HG03520 (cell line): ENCODE results near the gene HDAC10.

ENCODE experiments used
- ATAC-seq: cut with Tn5 transposase; IDR thresholded peaks from one replicate; pipeline ENCODE4 v1.9.1; 2021; ENCODE audit warnings: mild to moderate bottlenecking, moderate library complexity; ENCODE audit not compliant: unreplicated experiment

HDAC10 gene

DNA sequence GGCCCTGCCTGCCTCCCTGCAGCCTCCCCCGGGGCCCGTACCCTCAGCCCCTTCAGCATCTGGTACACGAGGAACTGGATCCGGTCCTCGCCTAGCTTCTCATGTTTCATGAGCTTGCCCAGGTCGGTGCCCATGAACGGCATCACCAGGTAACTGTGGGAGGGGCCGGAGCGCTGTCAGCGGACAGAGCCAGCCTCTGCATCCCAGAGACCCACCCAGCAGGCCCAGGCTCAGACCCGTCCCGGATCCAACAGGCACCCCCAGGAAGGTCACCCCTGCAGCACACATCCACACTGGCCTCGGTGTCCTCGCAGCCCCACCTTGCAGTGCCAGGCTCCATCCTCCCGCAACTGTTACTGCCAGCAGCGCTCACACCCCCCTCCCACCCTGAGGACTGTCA lies 6.0 kb upstream of the HDAC10 start:
- ATAC-seq, result no peak

DNA sequence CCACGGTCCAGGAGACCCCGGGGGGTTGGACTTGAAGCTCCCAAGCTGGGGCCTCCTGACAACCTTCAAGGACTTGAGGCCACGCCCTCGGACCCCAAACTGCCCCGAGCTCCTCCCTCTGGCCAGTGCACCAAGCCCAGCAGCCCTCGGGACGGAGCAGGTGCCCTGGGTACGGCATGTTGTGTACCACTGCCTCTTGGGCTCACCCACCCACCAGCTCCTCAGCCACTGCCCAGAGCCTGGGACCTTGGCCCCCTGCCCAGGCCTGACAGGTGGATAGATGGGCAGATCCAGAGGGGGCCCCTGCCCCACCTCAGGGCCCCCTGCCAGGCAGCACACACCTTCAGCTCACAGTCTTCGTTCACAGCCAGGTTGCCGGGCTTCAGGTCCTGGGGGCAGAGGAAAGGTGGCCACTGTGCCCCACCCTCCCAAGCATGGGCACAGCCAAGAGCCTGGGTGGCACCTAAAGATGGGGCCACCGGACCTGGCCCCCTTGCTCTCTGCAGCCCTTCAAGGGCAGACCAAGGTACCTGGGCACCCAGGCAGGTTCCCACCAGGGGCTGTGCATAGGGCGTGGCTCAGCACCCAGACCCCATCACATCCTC lies 5.3 kb upstream of the HDAC10 start:
- no peak for ATAC-seq

DNA sequence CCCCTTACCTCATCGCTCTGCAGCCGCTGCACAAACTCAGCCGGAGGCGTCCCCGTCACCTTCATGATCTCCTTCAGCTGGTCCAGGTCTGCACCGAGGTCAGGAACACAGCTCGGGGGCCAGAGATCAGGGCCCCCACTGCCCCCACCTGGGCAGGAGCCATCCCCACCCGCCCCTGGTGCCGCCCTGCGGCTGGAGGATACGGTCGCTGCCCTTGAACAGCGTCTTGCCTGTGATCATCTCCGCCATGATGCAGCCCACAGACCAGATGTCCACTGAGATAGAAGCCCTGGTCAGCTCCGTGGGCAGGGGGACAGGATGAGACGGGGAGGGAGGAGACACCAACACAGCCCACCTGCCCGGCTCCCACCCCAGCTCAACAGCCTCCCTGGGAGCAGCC lies 4.5 kb upstream of the HDAC10 start:
- ATAC-seq, result no peak

DNA sequence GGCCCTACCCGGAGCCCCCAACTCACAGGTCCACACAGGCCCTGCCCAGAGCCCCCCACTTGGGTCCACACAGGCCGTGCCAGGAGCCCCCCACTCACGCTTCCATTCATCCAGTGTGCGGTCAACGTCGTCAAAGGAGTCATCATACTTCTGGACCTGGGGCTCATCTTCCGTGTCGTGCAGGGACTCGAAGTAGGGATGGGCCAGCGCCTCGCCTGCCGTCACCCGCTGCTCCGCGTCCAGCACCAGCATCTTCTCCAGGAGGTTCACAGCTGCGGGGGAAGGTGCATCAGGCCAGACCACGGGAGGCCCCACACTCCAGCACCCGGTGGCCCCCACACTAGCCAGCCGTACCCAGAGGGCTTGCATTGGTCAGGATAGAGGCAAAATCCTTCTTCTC lies 4.0 kb upstream of the HDAC10 start:
- ATAC-seq, result no peak

DNA sequence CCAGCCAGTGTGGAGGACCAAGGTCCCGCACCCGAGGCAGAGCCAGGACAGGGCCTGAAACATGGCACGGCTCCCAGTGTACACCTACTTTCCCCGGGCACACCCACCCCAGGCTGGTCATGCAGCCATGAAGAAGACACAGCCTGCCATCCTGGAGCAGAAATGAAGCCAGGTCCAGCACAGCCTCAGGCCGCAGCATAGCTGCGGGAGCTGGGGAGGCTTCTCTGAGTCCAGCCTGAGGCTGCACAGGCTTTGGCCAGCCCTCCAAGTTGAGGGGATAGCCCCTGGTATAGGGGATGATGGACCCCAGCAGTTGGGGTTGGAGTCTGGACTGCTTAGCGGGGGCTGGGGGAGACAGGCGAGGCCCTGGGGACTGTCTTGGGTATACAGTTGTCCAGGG lies 2.9 kb upstream of the HDAC10 start:
- ATAC-seq, result no peak

DNA sequence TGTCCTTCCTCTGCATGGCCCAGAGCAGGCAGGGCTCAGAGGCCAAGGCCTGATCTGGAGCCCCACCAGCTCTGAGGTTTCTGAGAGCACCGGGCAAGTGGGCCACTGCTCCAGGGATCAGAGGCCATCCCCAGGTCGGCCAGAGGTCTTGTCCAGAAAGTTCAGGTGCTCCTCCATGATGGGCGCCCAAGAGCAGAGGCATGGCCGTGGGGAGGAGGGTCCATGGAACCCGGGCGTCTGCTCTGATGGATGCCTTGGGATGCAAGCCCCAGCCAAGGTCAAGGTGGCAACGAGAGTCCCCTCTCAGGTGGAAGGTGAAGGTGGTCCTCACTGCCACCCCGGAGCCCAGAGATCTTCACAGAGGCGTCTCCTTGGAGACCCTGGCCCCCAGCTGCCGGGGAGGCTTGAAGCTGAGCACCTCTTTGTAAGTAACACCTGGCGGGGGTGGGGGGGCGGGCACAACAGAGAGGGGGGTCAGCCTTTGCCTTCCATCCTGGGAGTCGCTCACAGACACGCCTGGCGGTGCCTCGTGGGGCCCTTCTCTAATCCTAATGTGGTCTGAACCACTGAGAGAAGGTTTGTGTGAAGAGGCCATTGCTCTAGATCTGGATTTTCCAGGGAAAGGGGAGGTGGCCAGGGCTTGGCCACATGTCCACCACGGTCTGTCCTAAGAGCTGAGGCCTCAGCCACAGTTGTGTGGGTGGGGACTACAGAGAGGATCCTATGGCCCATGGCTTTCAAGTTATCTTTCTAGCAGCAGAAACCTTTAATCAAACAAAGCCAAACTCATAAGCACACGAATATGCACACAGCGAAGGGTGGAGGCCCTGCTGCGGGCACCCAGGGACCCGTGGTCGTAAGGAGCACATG lies 2.2 kb upstream of the HDAC10 start:
- ATAC-seq, result no peak

DNA sequence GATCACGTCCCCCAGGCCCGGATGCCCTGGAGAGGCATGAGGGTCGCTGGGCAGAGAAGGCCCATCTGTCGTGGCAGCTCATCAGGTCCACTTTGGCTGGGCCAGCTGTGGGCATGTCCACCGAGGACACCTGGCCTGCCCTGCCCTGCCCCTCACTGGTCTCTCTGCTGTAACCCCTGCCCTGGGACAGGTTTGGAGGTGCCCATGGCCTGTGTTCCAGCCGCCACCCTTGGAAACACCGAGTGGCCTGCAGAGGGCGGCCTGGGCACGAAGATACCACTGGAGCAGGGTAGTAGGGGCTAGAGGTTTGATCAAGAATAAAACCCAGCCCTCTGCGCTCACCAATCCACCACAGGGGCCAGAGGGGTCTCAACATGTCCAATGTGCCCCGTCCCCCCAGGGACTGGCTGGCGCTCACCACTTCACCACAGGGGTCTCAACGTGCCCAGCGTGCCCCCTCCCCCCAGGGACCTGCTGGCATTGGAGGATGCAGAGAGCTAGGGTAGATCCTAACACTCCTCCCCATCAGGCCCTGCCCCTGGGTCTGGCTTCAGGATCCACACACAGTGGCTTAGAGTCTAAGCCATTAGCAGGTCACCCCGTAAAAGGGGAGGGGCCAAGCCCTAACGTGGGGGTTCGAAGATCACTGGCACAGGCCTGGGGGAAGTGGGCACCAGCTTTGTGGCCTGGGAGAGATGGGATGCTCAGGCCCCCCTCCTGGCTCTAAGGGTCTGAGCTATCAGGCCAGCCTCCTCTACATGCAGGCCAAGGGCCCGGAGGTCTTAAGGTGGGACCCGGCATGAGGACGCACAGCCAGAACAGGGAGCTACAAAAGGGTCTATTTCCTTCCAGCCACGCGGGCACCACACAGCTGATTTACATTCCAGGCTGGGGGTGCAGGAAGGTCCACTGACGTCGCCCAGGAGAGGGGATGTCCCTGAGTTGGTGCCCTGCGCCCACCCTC lies 1.3 kb upstream of the HDAC10 start:
- no peak for ATAC-seq

DNA sequence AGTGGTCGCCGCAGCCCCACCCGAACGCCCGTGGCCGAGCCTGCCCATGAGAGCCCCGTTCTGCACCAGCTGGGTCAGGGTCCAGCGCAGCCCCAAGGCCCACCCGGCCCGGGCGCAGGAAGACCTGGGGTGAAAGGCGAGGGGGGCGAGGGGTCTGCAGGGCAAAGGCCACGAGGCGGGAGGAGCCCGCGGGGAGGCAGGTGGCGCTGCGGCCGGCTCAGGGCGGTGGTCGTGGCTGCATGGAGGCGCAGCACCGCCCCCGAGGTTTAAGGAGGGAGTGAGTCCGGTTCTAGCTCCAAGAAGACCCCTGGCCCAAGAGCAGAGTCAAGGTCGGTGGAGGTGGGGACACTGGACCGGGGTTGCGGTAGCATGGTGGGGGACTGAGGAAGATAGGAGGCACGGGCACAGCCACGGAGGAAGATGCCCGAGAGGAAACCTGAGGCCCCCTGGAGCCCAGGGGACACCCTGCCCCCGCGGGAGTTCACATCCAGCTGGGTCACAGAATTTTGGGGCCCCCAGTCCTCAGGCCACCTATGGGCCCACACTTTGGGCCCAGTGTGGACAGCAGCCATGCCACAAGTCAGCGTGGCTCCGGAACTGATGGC lies 514 bp upstream of the HDAC10 start:
- ATAC-seq, result no peak

DNA sequence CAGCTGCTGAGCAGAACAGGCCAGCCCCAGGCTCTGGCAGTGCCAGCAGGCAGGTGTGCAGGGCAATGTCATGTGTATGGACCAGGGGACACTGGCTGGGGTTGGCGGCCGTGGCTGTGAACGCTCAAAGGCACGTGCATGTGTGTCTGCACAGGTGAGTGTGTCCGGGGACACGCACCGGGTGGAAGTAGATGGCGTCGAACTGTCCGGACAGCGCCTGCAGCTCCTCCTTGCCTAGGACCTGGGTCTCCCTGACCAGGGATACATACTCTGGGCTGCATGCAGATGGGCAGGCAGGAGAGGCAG lies 863 bp downstream of the HDAC10 start:
- no peak for ATAC-seq

DNA sequence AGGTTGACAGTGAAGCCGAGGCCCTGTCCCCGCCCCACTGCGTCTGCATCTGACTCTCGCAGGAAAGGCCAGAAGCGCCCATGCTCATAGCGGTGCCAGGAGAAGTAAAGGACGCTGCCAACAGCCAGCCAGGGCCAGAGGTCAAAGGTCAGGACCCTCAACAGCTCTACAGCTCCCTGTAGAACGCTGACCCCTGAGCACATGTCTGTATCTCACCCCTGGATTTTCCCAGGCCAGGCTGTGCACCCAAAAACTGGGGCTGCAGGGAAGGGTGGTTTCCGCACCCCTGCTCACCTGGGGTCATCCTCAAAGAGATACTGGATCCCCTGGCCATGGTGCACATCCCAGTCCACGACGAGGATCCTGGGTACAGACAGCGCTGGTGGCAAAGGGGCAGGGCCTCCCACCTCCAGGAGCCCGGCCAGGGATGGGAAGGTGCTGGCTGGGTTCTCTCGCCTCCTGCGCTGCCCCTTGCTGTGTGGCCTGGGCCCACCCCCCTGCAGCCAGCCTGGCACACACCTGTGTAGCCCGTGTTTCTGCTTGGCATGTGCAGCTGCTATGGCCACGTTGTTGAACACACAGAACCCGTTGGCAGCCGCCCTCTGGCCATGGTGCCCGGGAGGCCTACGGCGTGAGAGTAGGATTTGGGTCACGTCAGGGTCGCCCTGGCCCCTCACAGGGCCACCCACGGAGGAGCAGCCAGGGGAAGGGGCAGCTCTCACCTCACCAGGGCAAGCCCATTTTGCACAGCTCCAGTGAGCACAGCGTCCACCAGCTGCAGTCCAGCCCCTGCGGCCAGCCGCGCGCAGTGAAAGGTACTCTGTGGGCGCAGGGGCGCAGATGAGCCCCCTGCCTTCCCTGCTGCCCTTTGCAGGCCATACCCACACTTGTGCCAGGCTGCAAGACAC lies 1.5 kb downstream of the HDAC10 start:
- no peak for ATAC-seq

DNA sequence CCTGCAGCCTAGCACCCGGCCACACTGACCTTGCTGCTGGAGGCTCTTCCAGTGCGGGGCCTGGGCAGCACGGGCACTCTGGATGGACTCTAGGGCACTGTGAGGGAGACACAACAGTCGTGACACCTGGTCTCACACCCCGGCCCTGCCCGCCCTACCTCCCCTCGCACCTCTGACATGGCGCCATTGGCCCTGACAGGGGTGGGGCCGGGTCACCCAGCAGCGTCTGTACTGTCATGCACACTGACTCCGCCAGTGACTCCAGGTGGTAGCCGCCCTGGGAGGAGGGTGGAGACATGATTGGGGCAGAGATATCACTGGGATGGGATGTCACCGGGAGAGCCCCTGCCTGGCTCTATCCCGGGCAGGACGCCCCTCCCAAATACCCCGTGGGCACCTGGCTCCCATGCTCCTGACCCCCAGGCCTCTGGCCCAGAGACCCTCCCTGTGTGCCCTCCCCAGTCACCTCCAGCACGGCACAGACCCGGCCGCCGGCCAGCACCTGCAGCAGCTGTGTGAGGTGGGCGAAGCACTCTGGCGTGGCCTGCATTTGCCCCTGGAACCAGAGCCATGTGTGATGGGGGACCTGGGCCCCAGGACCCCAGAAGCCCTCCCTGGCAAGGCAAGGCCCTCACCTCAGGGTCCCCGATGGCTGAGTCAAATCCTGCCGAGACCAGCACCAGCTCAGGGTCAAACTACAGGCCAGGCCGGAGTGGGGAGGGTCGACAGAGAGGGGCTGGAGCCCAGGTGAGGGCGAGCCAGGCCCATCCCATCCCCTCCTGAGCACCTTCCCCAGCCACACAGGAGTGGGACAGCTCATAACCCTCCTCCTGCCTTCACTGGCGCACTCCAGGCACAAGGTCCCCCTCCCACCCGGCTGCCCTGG lies 2.6 kb downstream of the HDAC10 start:
- ATAC-seq, result no peak

DNA sequence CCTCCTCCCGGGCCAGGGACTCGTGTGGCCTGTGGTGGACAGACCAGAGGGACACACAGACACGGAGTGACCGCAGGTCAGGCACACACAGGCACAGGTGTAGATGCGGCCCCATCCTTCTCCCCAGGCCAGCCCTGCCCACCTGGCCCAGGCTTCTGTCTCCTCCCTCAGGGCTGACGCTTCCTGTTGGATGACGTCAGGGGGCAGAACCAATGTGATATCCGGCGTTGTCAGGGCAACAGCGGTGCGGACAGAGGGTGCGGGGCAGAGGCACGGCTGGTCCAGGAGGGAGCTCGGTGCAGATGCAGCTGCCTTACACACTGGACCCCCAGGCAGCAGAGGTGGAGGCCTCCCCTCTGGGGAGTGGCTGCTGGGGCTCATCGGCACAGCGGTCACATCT lies 3.3 kb downstream of the HDAC10 start:
- no peak for ATAC-seq

DNA sequence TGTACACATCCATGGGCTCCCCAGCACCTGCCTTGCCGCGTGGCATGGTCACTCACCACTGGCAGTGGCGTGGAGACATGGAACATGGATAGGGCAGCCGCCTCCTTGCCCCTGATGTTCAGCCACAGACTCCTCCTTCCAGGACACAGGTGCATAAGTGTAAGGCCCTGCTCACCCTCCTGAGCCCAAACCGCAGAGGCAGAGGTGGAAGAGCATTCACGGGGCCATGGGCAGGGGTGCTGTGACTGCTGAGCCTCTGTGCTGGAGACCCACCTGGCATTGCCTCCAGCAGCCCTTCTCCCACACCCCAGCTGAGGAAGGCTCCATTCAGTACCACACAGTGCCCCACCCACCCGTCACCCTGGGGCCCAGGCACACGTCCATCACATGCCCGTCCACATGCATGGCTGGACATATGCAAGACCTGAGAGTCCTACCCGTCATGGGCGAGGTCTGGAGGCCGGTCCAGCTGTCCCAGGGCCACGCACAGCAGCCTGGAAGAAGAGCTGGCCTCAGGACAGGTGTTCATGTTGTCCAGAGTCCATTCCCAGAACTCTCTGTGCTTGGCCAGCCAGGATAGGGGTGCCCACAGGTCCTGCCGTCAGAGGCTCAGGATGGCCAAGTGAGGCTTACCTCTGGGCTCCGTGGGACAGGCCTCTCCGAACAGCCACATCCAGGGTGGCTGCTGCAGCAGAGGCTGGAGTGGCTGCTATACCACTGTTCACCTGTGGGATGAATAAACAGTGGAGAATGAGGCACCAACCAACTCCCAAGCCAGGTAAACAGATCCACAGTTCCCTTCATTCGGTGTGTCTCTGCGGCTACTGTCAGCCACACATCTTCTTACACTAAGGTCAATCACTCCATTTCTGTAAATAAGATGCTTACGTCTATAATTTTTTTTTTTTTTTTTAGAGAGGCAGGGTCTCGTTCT lies 4.6 kb downstream of the HDAC10 start:
- ATAC-seq, result no peak

DNA sequence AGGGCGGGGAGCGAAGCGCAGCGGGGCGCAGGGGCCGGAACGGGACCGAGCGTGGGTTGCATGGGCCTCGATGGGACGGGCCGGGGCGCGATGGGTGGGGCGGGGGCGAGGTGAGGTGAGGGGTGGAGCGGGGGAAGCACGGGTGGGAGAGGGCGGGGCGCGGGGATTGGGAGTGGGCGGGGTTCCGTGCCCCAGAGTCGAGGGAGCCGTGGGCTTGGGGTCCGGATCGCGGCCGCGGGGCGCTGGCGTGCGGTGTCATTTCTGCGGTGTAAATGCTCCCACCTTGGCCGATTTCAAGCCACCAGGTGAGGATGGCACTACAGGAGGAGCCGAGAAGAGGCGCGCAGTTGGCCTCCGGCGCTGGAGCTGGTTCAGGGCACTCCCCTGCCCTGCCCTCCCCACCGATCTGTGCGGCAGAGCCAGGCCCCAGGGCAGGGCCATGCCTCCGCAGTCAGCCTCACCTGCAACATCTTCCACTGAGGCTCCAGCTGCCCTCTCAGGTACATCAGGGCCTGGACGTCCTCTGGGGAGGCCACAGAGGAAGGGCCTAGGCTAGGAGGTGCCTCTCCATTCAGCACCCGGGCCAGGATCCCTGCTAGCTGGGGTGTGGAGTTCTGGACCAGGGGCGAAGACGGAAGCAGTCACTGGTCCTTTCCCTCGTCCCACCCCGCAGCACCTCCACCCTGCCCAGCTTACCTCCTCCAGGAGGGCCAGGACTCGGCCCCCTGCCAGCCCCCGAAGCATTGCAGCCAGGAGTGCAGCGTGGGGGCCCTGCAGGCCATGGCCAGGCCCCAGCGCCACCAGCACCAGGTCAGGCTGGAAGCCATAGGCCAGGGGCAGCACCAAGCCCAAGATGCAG lies 5.6 kb downstream of the HDAC10 start:
- ATAC-seq, result no peak

DNA sequence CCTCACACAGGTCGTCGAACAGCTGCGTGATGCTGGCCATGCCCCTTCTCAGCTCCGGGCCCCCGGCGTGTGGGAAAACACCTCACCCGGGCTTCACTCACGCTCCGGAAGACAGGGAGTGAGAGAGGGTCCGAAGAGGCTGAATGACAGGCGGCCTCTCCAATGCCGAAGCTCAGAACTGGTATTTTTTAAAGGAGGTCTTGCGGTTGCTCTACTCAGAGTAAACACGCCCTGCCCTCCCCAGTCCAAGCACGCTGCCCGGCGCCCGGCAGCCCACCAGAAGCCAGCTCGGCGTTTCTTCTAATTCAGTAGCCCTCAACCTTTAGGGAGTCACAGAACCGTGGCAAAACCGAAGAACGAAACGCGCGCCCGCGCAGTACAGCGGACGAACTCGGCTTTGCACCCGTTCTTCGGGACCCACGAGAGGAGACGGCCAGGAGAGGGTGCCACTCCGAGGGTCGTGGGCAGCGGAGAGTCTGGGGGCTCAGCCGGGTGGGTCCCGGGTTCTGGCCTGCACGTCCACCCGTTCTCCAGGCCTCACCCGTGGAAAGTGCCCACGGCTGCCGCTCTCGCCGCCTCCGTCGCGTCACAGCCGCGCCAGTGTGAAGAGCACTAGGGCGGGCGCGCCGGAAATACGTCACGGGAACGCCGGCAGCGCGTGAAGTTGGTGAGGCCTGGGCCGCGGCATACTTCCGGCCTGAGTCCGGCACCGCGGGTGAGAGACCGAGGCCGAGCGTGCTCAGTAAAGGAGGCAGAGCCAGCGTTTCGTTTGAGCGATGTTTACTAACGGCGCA lies 6.4 kb downstream of the HDAC10 start, which contains the start of gene TUBGCP6:
Gene TUBGCP6, minus strand, starts transcription at position 604 of the 794 bp plus-strand sequence. Its CDS starts 564 bp downstream, at position 40.
- peak; percentile 50 for ATAC-seq

DNA sequence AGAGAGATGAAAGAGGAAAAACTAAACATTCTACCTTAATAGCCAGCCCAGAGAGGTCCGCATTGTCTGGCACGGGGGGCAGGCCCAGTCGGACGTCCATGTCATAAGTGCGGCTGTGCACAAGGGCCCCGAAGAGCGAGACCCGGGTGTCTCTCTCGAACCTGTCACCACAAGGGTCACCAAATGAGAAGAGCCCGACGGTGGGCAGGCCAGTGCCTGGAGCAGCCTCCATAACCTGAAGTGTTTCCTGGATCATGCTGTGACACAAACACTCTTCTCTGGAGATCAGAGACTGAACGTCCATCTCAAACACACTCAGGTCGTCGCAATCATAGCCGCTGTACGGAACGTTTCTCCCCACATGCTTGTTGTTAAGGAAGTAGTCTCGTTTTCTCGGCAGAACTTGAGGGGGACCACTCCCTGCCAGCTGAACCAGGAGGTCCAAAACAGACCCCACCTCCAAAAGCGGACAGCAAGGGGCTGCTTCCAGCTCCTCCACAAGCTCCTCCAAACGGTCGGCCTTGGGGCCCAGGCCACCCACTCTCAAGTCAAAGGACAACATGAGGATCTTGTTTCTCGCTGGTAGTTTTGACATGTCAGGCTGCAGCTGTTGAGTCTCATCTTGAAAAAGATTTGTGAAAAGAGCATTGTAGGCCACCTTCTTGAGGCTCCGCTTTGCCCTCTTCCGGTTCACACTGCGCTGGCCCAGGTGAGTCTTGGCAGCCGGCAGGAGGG lies 7.2 kb downstream of the HDAC10 start:
- ATAC-seq, result no peak
